GM23338 (cell line): Measurements from ENCODE around the gene MKNK2. TPM values are rescaled to one million over a fixed set of nuclear protein-coding genes. Genes with fewer than 3 reads are reported as not detected.

Source experiments
- ATAC-seq: fragments of 200-7000 bp; cut with Tn5 transposase; 3 replicates; pipeline ENCODE4 v1.9.1; 2020
- DNase-seq: peaks from one replicate; pipeline ENCODE4 v3.0.0-alpha.2; 2015; ENCODE audit warnings: low spot score
- H2AFZ ChIP-seq: fragments of 200-600 bp; sonication (generic); 2 replicates; pipeline ENCODE4 v1.8.0; 2016; ENCODE audit warnings: antibody characterized with exemption, mild to moderate bottlenecking, moderate library complexity
- H3F3A ChIP-seq: fragments of 200-600 bp; sonication (generic); replicated peaks from 2 replicates; pipeline ENCODE4 v1.8.0; 2017; ENCODE audit warnings: antibody characterized with exemption, mixed run types, low read depth
- H3K27ac ChIP-seq: fragments of 200-600 bp; sonication (generic); 2 replicates; pipeline ENCODE4 v1.6.1; 2016; ENCODE audit warnings: low read depth
- H3K27me3 ChIP-seq: fragments of 200-600 bp; sonication (generic); 2 replicates; pipeline ENCODE4 v1.8.0; 2016; ENCODE audit warnings: mild to moderate bottlenecking, mixed run types, moderate library complexity; ENCODE audit not compliant: insufficient read depth
- H3K36me3 ChIP-seq: fragments of 200-600 bp; sonication (generic); 2 replicates; pipeline ENCODE4 v1.8.0; 2016; ENCODE audit warnings: mild to moderate bottlenecking; ENCODE audit not compliant: insufficient read depth
- H3K4me1 ChIP-seq: fragments of 200-600 bp; sonication (generic); 2 replicates; pipeline ENCODE4 v1.8.0; 2016; ENCODE audit warnings: mild to moderate bottlenecking, moderate library complexity; ENCODE audit not compliant: insufficient read depth
- H3K4me2 ChIP-seq: fragments of 200-600 bp; sonication (generic); 2 replicates; pipeline ENCODE4 v1.7.1; 2017; ENCODE audit warnings: mixed run types
- H3K4me3 ChIP-seq: fragments of 200-600 bp; sonication (generic); 2 replicates; pipeline ENCODE4 v1.6.1; 2016; ENCODE audit warnings: mixed run types
- H3K79me2 ChIP-seq: fragments of 200-600 bp; sonication (generic); replicated peaks from 2 replicates; pipeline ENCODE4 v1.8.0; 2017; ENCODE audit warnings: mild to moderate bottlenecking; ENCODE audit not compliant: insufficient read depth
- H3K9me2 ChIP-seq: fragments of 200-600 bp; sonication (generic); 2 replicates; pipeline ENCODE4 v1.8.0; 2017; ENCODE audit not compliant: insufficient read depth
- H4K20me1 ChIP-seq: fragments of 200-600 bp; sonication (generic); replicated peaks from 2 replicates; pipeline ENCODE4 v1.8.0; 2017; ENCODE audit warnings: mild to moderate bottlenecking; ENCODE audit not compliant: insufficient read depth
- H3K27ac Mint-ChIP-seq: 2 replicates; pipeline ENCODE4 v1.8.0; 2020; ENCODE audit warnings: inconsistent platforms, mild to moderate bottlenecking, moderate library complexity, mixed read lengths
- H3K27me3 Mint-ChIP-seq: 3 replicates; pipeline ENCODE4 v1.8.0; 2022; ENCODE audit warnings: low read depth, mild to moderate bottlenecking, moderate library complexity, mixed read lengths, inconsistent platforms; ENCODE audit not compliant: insufficient read depth, poor library complexity
- H3K36me3 Mint-ChIP-seq: 3 replicates; pipeline ENCODE4 v1.8.0; 2021; ENCODE audit warnings: low read depth, mild to moderate bottlenecking, inconsistent platforms, moderate library complexity, mixed read lengths
- H3K4me1 Mint-ChIP-seq: 3 replicates; pipeline ENCODE4 v1.8.0; 2020; ENCODE audit warnings: mild to moderate bottlenecking, inconsistent platforms, mixed read lengths
- H3K4me3 Mint-ChIP-seq: 3 replicates; pipeline ENCODE4 v1.8.0; 2021; ENCODE audit warnings: moderate library complexity, mild to moderate bottlenecking, inconsistent platforms, mixed read lengths
- H3K9me3 Mint-ChIP-seq: 3 replicates; pipeline ENCODE4 v1.8.0; 2020; ENCODE audit warnings: moderate library complexity, mild to moderate bottlenecking, inconsistent platforms, mixed read lengths
- CREB1 ChIP-seq: fragments of 250-450 bp; sonication (Bioruptor Pico); IDR thresholded peaks from 2 replicates; pipeline ENCODE4 v1.5.0; 2020; ENCODE audit warnings: low read depth, mild to moderate bottlenecking, moderate library complexity
- EZH2 ChIP-seq: fragments of 200-600 bp; sonication (generic); IDR thresholded peaks from one replicate; pipeline ENCODE4 v1.8.0; 2017; ENCODE audit warnings: antibody characterized with exemption, mild to moderate bottlenecking, low read depth; ENCODE audit not compliant: unreplicated experiment
- EZH2phosphoT487 ChIP-seq: fragments of 200-600 bp; sonication (generic); IDR thresholded peaks from one replicate; pipeline ENCODE4 v1.8.1; 2018; ENCODE audit warnings: antibody characterized with exemption; ENCODE audit not compliant: unreplicated experiment
- JUNB ChIP-seq: IDR thresholded peaks from one replicate; pipeline ENCODE4 v1.6.1; 2016; ENCODE audit warnings: antibody characterized with exemption; ENCODE audit not compliant: unreplicated experiment
- NANOG ChIP-seq: IDR thresholded peaks from 2 replicates; pipeline ENCODE4 v1.6.1; 2016; ENCODE audit warnings: antibody characterized with exemption, borderline replicate concordance
- POLR2AphosphoS5 ChIP-seq: IDR thresholded peaks from 2 replicates; pipeline ENCODE4 v1.6.1; 2016; ENCODE audit warnings: antibody characterized with exemption, low read depth
- ZNF114 ChIP-seq: fragments of 250-450 bp; sonication (Bioruptor Pico); IDR thresholded peaks from 2 replicates; pipeline ENCODE4 v1.5.0; 2020; ENCODE audit warnings: mild to moderate bottlenecking, moderate library complexity
- ZNF331 ChIP-seq: fragments of 250-450 bp; sonication (Bioruptor Pico); IDR thresholded peaks from 2 replicates; pipeline ENCODE4 v1.5.0; 2020; ENCODE audit warnings: low read depth, mild to moderate bottlenecking, moderate library complexity
- polyA plus RNA-seq: library from polyadenylated mRNA; unstranded; fragments of >200 nt; fragmentation: Nextera tagmentation; extraction: Ambion mirVana; gene quantifications from 2 replicates; pipeline ENCODE4 v1.2.1, GENCODE V29; 2016
- total RNA-seq: library from RNA; depleted of rRNA; stranded (reverse); fragments of >200 nt; shearing (Covaris generic); gene quantifications from 2 replicates; pipeline ENCODE4 v1.2.3, GENCODE V29; 2014
- TF ChIP-seq, protein P1 (sequence below), 2 experiments: fragments of 200-600 bp in 1 of 2; sonication (generic) in 1 of 2; conservative IDR thresholded peaks; 2 replicates each; pipeline versions ENCODE4 v1.5.1 to v1.6.1; 2016 to 2017; ENCODE audit warnings: antibody characterized with exemption in 2 of 2, low read depth in 2 of 2, mild to moderate bottlenecking in 2 of 2, moderate library complexity in 1 of 2
- TF ChIP-seq, protein P2 (sequence below): fragments of 250-450 bp; sonication (Bioruptor Pico); IDR thresholded peaks from 2 replicates; pipeline ENCODE4 v1.5.0; 2020; ENCODE audit warnings: mild to moderate bottlenecking, moderate library complexity
- TF ChIP-seq, protein P3 (sequence below): IDR thresholded peaks from 2 replicates; pipeline ENCODE4 v1.6.1; 2016; ENCODE audit warnings: antibody characterized with exemption

MKNK2 gene
- total and polyA plus RNA-seq, 2 experiments from 2014 or later: 71.0 to 159 TPM

DNA sequence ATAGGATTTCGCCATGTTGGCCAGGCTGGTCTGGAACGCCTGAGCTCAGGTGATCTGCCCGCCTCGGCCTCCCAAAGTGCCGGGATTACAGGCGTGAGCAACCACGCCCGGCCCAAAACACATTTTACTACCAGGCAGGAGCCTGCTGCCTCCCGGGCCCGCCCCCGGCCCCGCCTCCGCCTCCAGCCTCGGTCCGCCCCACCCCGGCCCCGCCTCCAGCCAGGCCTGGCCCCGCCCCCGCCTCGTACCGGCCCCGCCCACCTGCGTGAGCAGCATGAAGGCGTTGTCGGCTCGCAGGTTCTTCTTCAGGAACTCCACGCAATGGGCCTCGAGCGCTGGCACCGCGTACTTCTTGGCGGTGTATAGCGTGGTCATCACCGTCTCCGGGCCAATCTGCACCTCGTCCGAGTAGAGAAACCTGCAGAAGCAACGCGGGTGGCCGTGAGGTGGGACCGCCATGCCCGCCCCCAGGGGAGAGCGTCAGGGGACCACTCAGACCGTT lies 58.2 kb downstream of the MKNK2 start:
- TF ChIP-seq, protein P1, sequence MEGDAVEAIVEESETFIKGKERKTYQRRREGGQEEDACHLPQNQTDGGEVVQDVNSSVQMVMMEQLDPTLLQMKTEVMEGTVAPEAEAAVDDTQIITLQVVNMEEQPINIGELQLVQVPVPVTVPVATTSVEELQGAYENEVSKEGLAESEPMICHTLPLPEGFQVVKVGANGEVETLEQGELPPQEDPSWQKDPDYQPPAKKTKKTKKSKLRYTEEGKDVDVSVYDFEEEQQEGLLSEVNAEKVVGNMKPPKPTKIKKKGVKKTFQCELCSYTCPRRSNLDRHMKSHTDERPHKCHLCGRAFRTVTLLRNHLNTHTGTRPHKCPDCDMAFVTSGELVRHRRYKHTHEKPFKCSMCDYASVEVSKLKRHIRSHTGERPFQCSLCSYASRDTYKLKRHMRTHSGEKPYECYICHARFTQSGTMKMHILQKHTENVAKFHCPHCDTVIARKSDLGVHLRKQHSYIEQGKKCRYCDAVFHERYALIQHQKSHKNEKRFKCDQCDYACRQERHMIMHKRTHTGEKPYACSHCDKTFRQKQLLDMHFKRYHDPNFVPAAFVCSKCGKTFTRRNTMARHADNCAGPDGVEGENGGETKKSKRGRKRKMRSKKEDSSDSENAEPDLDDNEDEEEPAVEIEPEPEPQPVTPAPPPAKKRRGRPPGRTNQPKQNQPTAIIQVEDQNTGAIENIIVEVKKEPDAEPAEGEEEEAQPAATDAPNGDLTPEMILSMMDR (conservative IDR thresholded peaks at IDR 0.05; ENCODE audit: low read depth in 2 of 2): no peak
- TF ChIP-seq, protein P2, sequence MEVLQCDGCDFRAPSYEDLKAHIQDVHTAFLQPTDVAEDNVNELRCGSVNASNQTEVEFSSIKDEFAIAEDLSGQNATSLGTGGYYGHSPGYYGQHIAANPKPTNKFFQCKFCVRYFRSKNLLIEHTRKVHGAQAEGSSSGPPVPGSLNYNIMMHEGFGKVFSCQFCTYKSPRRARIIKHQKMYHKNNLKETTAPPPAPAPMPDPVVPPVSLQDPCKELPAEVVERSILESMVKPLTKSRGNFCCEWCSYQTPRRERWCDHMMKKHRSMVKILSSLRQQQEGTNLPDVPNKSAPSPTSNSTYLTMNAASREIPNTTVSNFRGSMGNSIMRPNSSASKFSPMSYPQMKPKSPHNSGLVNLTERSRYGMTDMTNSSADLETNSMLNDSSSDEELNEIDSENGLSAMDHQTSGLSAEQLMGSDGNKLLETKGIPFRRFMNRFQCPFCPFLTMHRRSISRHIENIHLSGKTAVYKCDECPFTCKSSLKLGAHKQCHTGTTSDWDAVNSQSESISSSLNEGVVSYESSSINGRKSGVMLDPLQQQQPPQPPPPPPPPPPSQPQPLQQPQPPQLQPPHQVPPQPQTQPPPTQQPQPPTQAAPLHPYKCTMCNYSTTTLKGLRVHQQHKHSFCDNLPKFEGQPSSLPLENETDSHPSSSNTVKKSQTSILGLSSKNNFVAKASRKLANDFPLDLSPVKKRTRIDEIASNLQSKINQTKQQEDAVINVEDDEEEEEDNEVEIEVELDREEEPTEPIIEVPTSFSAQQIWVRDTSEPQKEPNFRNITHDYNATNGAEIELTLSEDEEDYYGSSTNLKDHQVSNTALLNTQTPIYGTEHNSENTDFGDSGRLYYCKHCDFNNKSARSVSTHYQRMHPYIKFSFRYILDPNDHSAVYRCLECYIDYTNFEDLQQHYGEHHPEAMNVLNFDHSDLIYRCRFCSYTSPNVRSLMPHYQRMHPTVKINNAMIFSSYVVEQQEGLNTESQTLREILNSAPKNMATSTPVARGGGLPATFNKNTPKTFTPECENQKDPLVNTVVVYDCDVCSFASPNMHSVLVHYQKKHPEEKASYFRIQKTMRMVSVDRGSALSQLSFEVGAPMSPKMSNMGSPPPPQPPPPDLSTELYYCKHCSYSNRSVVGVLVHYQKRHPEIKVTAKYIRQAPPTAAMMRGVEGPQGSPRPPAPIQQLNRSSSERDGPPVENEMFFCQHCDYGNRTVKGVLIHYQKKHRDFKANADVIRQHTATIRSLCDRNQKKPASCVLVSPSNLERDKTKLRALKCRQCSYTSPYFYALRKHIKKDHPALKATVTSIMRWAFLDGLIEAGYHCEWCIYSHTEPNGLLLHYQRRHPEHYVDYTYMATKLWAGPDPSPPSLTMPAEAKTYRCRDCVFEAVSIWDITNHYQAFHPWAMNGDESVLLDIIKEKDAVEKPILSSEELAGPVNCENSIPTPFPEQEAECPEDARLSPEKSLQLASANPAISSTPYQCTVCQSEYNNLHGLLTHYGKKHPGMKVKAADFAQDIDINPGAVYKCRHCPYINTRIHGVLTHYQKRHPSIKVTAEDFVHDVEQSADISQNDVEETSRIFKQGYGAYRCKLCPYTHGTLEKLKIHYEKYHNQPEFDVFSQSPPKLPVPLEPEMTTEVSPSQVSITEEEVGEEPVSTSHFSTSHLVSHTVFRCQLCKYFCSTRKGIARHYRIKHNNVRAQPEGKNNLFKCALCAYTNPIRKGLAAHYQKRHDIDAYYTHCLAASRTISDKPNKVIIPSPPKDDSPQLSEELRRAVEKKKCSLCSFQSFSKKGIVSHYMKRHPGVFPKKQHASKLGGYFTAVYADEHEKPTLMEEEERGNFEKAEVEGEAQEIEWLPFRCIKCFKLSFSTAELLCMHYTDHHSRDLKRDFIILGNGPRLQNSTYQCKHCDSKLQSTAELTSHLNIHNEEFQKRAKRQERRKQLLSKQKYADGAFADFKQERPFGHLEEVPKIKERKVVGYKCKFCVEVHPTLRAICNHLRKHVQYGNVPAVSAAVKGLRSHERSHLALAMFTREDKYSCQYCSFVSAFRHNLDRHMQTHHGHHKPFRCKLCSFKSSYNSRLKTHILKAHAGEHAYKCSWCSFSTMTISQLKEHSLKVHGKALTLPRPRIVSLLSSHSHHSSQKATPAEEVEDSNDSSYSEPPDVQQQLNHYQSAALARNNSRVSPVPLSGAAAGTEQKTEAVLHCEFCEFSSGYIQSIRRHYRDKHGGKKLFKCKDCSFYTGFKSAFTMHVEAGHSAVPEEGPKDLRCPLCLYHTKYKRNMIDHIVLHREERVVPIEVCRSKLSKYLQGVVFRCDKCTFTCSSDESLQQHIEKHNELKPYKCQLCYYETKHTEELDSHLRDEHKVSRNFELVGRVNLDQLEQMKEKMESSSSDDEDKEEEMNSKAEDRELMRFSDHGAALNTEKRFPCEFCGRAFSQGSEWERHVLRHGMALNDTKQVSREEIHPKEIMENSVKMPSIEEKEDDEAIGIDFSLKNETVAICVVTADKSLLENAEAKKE (CRISPR knock-in tag): no peak
- TF ChIP-seq JUNB (no peak), ZNF331 (CRISPR knock-in tag) (no peak), POLR2AphosphoS5 (no peak), EZH2phosphoT487 (no peak), EZH2 (no peak), ZNF114 (CRISPR knock-in tag) (no peak), NANOG (no peak), CREB1 (CRISPR knock-in tag) (no peak)
- TF ChIP-seq, protein P3, sequence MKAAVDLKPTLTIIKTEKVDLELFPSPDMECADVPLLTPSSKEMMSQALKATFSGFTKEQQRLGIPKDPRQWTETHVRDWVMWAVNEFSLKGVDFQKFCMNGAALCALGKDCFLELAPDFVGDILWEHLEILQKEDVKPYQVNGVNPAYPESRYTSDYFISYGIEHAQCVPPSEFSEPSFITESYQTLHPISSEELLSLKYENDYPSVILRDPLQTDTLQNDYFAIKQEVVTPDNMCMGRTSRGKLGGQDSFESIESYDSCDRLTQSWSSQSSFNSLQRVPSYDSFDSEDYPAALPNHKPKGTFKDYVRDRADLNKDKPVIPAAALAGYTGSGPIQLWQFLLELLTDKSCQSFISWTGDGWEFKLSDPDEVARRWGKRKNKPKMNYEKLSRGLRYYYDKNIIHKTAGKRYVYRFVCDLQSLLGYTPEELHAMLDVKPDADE: no peak
- no peak overlapping the region for H3K27ac ChIP-seq
- Mint-ChIP-seq H3K27me3 (peaks cover 12% of the 10 kb centered on the region), H3K9me3 (peaks cover 6% of the 10 kb centered on the region; the same call in 2 of the 3 replicates), H3K4me3 (no peak overlapping the region), H3K4me1 (no peaks in the 10 kb centered on the region), H3K27ac (no peak overlapping the region), H3K36me3 (peaks cover 49% of the 10 kb centered on the region)
- no peaks in the 10 kb centered on the region for H3K4me1 ChIP-seq
- no peaks in the 10 kb centered on the region for H3K27me3 ChIP-seq
- 0 out of 2 replicates have a peak, but pooled peaks cover 4% of the 10 kb centered on the region for H3K9me2 ChIP-seq
- peaks cover 6% of the 10 kb centered on the region; the same call in 1 of the 2 replicates for H3K36me3 ChIP-seq
- ATAC-seq: peak; percentile 78
- peak; percentile 85 for DNase-seq
- H4K20me1 ChIP-seq: peaks cover 10% of the 10 kb centered on the region
- no peak overlapping the region for H2AFZ ChIP-seq
- H3K4me3 ChIP-seq: no peak overlapping the region
- H3K79me2 ChIP-seq: no peaks in the 10 kb centered on the region
- no peak overlapping the region for H3K4me2 ChIP-seq
- peaks cover 19% of the 10 kb centered on the region for H3F3A ChIP-seq
